T-helper 1 cell (primary cell): ENCODE data around the gene RNF125.

Experiments
- DNase-seq, 5 donors: peaks; one replicate each; pipeline ENCODE4 v3.0.0-alpha.2; 2012 to 2020

RNF125 gene

DNA sequence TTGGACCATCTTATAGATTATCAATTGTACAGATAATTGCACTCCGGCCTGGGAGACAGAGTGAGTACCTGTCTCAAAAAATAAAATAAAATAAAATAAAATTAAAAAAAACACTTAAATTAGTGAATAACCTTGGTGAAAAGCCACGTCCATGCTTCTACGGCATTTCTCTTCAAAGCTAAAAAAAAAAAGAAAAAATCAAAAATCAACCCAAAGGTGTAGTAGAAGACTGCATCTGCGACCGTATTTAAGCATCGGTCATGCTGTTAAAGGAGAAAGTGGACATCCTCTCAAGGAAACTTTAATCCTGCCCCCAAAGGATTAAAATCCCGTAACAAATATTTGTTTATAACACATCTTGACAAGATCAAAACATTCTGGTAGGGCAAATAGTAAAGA lies 72.7 kb downstream of the RNF125 start:
- DNase-seq: no peak

DNA sequence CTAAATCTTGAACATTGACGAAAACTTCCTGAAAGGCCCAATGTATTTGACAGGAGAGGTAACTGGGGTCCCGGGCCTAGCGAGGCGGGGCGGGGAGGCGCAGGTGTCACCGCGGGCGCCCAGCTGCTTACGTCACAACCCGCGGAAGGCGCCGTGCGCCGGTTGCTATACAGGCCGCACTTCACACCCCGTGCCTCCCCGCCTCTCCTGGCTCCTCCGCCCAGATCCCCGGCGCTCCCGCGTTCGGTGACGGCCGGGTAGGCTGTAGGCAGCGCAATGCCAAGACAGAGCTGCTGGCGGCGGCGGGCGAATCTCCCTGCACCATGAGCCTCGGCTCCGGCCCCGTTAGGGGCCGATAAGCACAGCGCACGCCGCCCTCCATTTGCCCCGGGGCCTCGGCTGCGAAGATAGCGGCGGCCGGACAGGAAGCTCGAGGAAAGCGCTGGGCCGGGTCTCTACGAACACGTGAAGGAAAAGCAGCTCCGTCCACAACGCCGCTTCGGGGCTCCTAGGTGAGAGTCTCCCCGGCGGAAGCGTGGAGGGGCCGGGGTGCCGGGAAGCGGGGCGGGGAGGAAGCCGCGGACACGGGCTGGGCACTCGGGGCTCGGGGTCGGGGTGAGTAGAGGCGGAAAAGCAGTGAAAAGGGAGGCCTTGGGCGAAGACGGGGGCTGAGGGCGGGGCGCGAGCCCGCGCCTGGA lies 73.2 kb downstream of the RNF125 start, which contains the start of gene RNF138:
RNF138 (plus strand) TSS at position 151 of the 698 bp plus-strand sequence. CDS start 903 bp downstream, outside the sequence.
- peak; percentile 76 to 91 (median 86) for DNase-seq

DNA sequence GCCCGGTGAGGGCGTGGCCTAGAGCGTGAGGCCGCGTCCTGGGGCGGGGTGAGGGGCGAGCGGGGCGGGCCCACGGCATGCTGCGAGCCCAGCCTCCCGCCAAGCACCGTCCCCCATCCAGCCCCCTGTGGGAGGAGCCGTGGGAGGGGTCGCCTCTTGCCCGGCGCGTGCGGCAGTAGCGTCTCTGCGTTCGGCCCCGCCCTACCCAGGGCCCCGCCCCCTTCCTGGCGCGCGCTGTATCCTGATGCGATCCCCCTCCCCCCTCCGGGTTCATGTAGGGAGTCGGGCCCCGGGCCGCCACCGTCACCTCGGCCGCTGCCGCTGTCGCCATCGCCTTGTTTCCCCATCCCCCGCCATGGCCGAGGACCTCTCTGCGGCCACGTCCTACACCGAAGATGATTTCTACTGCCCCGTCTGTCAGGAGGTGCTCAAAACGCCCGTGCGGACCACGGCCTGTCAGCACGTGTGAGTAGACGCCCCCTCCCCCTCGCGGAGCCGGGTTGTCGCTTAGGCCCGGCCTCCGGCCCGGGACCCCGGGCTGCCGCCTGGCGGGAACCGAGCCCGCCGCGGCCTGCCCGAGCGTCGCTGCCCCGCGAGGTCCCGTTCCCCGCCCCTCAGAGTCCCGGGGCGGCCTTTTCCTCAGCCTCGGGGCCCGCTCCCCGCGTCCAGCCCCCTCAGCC lies 73.9 kb downstream of the RNF125 start:
- peak; percentile 98 to 100 (median 99) for DNase-seq

DNA sequence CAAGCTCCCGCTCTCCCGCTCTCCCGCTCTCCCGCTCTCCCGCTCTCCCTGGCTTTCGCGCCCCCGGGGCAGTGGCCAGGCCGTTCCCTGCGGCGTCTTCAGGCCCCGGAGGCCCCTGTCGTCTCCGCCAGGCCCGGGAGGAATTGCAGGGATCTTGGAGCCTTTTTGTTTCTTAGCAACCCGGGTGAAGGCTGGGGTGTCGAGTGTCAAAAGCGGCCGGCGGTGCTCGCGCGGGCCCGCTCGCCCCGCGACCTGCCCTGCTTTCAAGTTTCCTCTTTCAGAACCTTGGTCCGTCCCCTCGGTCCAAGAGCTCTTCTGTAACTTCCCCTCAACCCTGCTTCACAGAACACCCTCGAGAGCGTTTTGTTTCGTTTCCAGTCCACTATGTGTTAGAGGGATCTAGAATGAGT lies 74.5 kb downstream of the RNF125 start:
- DNase-seq: peak in 3 of 5 donors; percentile 17 to 51 (median 25)

DNA sequence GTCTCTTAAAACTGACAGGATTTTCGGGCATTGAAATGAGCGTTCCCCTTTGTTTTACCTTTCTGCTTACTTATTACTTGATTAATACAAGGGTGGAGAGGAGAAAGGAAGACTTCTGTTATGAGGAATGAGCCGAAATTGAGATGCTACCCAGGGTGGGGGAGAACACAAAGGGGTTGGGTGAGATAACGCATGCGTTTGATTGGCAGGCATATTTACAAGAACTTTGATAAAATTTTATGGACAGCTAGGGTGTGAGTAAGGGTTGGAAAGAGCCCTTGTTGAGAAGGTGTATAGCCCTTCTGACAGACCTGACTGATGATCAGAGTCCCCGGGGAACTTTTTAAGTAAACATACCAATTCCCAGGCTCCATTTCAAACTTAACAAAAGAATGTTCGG lies 74.9 kb downstream of the RNF125 start:
- no peak for DNase-seq

DNA sequence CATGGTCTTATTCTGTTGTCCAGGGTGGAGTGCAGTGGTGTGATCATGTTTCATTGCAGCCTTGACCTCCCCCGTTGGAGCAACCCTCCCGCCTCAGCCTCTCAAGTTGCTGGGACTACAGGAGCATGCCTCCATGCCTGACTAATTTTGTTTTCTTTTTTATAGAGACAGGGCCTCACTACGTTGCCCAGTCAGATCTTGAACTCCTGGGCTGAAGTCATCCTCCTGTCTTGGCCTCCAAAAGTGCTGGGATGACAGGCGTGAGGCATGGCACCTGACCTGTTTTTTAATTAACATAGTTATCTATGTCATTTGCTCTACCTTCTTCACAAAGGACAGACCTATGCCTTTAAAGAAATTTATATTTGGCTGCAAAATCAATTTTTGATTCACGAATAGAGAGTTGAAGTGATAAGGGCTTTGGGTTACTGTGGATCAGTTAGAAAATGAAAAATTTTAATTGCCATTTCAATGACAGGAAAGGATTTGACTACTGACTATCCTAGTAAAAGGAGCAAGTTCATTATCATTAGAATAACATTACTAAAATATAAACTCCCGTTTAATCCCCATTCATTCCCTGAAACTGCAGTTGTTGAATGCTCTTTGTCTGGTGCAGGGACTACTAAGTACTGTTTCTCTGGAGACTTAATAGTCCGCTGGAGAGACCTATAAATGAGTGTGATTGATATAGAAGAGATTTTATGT lies 76.7 kb downstream of the RNF125 start:
- DNase-seq: peak in 1 of 5 donors; percentile 18

DNA sequence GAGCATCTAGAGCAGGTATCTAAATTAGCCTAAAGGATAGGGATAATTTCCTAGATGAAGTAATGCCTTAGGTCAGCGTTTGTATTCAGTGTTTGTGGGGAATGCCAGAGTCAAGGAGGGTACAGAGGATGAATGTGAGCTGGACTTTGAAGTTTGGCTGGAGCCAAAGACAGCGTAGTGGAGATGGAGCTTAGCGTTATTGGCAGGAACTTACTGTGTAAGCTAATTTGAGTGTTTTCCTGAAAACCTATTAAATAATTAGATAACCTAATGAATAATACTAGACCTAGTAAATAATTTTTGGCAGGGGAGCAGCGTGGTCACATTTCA lies 77.2 kb downstream of the RNF125 start:
- no peak for DNase-seq

DNA sequence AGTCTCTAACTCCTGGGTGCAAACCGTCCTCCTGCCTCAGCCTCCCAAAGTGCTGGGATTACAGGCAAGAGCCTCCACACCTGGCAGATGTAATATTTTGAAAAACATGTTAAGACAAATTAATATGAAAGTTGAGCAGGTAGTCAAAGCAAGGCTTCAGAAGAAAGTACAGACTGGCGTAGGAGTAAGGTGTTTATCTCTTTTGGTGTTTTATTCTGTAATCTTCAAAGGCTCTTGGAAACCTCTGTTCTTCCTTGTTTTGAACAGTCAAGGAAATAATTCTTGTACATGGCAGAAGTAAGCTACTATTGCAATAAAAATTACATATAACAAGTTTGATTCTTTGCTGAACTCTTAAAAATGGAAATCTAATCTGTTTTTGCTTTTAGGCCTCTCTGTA lies 78.3 kb downstream of the RNF125 start:
- DNase-seq: no peak

DNA sequence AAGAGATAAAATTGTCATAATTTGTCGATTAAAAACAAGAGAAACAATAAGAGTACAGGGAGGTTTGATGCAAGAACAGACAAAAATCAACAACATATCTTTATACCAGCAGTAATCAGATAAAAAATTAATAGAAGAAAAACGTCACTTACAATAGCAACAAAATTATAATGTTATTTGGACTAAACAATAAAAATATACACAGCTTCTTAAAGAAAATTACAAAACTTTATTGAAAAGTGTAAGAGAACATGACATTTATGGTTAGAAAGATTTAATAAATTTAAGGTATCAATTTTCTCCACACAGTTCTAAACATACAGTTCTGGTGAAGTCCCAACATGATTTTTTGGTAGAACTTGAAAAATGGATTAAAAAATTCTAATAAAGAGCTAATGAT lies 85.9 kb downstream of the RNF125 start:
- no peak for DNase-seq

DNA sequence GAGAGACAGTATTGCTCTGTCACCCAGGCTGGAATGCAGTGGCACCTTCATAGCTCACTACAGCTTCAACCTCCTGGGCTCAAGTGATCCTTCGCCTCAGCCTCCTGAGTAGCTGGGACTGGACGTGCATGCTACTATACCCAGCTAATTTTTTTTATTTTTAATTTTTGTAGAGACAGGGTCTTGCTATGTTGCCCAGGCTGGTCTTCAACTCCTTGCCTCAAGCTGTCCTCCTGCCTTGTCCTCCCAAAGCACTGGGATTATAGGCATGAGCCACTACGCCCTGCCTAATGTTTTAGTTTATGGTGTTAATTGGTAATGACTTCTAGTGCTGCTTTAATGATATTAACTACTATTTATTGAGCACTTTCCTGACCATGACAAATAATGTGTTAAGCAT lies 91.4 kb downstream of the RNF125 start:
- no peak for DNase-seq

DNA sequence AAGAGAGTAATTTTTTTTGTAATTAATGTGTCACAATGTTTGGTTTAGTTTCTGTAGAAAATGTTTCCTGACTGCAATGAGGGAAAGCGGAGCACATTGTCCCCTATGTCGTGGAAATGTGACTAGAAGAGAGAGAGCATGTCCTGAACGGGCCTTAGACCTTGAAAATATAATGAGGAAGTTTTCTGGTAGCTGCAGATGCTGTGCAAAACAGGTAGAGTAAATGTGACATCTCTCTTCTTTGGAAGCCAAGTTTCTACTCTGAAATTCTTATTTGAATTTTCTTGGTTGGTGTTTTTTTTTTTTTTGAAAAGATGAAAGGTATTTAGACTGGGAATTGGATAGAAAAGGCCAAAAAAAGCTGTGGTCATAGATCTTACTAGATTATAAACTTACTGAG lies 93.1 kb downstream of the RNF125 start:
- no peak for DNase-seq

DNA sequence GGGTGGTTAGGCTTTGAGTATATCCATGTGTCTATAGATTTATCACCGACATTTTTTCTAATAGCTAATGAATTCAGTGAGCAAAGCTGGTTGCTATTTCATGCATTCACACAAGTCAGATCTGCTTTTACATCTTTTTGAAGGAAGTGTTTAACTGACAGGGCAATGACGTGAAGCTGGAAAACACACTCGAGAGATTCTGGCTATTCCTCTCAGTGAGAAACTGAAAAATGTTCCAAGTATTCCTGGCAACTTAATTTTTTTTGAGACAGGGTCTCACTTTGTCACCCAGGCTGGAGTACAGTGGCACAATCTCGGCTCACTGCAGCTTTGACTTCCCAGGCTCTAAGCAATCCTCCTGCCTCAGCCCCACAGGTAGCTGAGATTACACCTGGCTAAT lies 94.2 kb downstream of the RNF125 start:
- DNase-seq: no peak

DNA sequence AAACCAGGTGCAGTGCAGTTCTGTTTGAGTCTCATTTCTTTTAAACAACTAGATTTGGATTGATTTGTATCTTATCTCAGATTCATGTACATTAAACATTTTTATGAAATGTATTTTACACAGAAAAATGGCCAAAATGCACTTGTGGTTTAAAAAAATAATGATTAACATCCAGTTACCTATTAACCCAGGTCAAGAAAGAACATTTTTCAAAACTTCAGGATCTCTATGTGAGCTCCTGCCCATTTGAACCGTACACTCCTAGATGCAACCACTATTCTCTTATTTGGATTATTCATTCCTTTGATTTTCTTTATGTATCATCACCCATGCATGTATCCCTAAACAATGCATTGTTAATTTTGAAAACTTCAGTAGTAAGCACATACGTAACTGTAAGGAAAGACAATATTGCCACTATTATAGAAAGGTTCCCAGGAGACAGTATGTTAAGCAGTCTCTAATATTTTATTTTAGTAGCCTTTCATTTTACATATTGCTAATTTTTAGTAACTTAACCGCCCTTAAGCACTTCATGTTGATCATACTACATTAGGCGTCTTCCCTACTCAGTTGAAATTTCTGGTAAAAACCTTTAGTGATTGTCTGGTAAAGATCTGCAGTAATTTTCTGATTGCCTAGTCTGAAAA lies 95.8 kb downstream of the RNF125 start:
- DNase-seq: no peak

DNA sequence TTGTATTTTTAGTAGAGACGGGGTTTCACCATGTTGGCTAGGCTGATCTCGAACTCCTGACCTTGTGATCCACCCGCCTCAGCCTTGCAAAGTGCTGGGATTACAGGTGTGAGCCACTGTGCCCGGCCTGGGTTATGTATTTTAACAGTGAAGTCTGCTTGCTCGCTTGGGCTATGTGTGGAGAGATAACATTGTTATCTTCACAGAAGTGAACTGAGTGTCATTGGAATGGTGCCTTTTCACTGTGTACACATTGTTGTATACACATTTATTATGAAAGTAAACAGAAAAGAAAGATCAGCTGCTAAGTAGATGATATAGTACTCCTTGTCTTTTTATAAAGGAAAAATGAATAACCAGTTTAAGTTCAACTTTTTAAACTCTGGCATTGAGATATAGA lies 103.4 kb downstream of the RNF125 start:
- no peak for DNase-seq
